ENCODE data around the gene MYO1F.

Gene MYO1F

DNA sequence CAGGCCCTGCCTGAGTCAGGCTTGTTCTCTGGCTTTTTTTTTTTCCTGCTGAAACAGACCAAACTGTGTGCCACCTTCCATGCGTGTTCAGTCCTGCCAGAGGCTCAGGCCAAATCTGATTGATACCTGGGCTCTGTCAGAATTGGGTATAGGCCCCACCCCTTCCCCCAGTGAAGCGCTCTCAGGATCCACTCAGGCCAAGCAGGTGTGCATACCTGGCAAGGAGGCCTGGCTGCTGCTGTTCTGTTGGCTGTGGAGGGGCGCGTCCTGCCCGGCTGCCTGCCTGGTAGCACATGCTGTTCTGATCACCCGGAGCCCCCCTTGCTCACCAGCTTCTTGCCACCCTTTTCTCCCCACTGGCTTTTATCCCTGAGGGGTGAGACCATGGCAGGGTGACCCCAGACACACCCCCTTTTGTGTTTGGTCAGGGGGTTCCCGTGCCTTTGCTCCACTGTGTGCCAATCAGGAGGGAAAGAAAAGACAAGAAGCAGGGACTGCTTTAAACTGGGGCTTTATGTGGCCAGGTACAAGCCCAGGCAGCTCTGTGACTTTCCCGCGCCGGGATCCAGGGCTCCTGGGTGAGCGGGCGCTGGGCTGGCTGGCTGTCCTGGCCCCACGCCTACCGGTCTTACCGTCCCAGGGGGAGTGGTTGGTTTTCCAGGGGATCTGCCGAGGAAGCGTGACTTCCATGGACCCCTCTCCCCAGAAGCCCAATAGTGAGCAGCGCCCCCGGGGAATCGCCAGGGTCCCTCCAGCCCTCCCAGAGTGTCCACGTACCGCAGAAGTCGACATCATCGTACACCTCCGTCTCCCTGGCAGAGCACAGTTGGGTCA lies 87.5 kb downstream of the MYO1F start:
- no peak for DNase-seq

DNA sequence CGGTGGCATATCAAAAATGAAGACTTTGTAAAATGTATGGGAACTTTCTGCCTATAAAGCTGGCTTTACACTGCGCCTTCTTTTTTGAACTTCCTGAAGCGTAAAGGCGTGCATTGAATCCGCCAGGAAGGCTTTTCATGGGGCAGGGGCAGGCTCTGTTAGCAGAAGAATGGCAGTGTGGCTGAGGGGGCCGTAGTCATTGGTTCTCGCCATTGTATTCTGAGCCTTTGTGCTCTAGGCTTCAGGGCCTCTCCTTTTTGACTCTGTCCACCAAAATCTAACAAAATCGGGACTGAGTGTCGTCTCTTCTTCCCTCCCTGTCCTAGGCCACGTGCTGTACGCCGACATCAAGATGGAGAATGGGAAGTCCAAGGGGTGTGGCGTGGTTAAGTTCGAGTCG lies 88.9 kb downstream of the MYO1F start:
- no peak for DNase-seq

DNA sequence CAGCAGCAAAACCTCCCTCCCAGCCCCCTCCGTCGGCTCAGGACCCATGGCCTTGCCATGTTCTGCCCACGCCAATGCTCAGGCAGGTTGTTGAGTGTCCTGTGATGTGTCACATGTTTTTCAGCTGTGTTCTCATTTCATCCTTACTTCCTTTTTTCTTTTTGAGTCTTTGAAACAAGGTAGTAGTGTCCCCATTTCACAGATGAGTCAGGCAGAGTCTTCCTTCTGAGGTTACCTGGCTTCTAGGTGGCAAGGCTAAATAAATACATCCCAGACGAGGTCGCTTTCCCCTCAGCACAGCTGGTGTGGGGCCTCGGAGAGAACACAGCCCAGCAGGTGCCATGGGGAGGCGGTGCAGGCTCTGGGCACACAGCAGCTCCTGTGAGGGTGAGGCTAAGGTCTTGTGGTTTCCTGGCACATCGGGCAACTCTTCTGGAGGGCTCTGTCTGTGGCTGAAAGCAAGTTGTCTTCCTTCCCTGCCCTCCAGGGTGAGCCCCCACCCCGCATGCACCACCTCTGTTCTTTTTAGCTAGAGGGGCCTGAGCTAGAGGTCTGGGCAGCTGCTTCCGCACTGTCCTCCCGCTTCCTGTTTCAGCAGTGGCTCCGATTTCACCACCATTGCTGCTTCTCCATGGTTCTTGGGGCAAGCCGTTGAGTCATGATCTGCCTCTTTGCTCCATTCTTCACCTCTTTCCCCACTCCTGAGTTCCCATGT lies 89.9 kb downstream of the MYO1F start:
- peak; percentile 66 to 67 for DNase-seq

DNA sequence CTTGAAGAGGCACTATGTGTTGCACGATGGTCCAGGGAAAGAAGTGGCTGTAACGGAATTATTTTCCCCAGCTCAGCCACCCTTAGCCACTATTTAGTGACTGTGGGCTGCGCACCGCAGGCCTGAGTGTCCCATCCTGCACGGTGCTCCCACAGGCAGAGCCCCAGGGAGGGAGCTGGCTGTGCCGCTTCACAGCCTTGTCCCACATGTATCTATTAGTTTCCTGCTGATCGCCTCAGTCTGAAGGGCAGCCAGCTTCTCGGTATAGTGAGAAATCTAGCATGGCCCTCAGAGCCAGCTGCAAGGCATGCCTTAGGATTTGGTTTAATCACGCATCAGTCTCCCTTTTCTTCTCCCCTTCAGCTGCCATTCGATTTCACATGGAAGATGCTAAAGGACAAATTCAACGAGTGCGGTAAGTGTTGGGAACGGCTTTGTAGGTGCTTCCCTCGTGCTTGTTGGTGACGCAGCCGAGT lies 90.5 kb downstream of the MYO1F start:
- DNase-seq: no peak

DNA sequence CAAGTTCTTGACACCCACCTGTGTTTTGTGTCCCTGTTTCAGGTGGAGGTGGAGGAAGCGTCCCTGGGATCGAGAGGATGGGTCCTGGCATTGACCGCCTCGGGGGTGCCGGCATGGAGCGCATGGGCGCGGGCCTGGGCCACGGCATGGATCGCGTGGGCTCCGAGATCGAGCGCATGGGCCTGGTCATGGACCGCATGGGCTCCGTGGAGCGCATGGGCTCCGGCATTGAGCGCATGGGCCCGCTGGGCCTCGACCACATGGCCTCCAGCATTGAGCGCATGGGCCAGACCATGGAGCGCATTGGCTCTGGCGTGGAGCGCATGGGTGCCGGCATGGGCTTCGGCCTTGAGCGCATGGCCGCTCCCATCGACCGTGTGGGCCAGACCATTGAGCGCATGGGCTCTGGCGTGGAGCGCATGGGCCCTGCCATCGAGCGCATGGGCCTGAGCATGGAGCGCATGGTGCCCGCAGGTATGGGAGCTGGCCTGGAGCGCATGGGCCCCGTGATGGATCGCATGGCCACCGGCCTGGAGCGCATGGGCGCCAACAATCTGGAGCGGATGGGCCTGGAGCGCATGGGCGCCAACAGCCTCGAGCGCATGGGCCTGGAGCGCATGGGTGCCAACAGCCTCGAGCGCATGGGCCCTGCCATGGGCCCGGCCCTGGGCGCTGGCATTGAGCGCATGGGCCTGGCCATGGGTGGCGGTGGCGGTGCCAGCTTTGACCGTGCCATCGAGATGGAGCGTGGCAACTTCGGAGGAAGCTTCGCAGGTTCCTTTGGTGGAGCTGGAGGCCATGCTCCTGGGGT lies 91.5 kb downstream of the MYO1F start:
- no peak for DNase-seq

DNA sequence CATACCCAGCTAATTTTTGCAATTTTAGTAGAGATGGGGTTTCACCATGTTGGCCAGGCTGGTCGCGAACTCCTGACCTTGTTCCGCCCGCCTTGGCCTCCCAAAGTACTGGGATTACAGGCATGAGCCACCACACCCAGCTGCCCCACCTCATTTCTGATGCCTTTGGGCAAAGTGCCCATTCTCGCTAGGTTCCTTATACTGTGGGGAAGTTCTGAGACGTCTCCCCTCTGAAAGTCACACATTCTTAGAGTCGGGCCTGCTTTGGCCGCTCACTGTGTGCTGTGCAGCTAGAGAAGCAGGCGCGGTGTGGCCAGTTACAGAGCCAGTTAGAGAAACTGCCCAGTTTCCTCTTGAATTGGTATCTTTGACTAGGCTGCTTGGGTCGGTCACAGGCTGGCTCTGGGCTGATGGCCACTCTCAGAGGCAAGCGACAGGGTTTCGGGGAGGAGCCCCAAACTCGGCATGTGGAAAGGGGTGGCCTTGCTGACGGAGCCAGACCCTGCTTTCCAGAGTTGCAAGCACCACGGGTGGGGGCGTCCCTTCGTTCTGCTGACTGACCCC lies 92.8 kb downstream of the MYO1F start:
- DNase-seq: peak in 1 of 2 donors; percentile 69

DNA sequence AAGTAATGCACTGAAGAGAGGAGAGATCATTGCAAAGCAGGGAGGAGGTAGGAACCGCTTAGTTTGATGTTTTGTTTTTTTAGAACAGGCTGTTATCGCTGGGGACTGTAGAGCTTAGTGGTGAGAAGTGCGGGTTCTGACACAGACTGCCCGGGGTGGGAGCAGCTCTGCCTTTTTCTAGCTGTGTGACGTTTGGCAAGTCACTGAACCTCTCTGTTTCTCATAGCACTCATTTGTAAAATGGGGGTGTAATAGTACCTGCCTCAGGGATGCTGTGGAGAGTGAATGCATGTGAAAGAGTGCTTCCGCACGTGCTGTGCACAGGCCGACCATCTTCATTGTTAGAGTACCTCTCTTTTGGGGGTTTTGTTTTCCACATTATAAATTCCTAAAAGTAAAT lies 94.1 kb downstream of the MYO1F start:
- no peak for DNase-seq

DNA sequence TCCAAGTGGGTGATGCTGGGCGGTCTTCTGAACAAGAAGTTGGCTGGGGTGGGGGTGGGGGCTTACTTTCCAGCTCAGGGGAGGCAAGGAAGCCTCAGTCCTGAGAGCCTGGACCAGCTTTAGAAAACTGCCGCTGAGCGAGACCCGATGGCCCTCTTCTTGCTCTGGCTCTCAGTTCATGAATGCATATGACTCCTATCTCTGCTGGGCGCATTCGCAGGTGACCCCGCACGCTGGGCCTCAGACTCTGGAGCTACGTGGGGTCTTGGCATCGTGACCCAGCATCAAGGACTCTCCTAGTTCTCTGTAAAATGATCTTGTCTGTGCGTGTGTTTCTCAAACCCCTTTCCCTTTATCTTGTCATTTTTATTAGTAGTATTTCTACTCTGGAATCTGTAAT lies 94.5 kb downstream of the MYO1F start:
- DNase-seq: no peak

DNA sequence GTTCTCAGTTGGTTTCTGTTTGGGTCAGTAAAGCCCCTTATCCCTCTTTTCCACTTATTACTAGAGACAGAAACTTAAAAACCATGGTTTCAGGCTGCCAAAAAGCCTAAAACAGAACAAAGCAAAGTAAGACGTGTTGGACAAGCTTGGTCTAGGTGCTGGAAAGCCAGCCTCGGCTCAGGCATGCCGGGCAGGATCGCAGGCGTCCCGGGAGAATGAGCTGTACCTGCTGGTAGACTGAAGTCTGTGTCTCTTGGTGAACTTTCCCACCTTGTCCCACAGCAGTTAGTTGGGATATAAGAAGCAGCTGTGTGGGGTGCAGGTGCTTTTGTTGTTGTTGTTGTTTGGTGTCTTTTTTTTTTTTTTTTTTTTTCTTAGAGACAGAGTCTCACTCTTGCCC lies 95.6 kb downstream of the MYO1F start:
- DNase-seq: no peak

DNA sequence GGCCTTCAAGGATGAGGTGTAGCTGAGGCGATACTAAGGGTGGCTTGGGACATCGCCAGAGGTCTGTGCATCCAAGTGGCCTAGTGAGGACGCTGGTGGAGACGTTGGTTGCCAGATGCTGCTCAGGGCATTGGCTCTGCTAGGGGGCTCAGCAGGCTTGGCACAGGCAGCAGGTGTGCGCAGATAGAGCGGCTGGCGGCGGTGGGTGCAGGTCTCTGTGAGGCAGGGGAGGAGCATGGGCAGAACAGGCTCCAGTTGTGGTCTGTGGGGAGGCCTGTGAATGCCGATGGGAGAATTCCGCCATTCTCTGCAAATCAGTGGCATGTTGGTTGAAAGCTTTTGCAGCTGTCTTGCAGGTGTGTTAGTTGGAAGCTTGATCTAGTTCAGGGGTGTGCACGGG lies 96.0 kb downstream of the MYO1F start:
- no peak for DNase-seq

DNA sequence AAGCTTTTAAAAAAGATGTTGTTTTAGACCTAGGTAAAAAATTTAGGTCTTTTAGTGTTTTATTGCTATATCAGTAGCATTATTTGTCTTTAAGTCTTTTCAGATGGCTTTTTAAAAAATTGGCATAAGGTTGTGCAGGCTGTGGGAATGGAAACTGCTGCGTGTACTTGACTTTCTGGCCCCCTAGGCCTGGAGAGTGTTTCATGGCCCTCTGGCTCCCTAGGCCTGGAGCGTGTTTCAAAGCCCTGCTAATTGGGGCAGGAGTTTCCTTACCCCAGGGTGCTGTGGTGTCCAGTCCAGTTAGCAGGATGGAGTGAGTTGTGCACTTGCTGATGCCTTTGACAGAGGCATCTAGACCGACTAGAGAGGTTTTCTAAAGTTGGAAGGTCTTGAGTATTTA lies 98.6 kb downstream of the MYO1F start:
- no peak for DNase-seq

DNA sequence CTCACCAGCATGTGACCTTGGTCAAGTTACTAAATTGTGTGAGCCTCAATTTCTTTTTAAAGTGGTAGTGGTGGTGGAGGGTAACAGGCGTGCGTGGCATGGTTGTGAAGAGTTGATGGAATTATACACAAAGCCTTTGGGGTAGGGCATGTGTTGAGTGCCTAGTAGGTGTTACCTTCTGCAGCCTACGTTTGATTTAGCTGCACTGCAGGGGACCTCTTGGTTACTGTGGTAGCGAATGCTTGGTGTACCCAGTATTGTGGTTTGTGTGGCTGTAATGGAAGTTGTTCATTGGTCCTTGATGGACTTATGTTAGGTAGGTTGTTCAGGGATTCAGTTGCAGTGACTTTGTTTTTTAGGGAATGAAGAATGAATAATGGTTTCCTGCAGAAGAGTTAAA lies 99.4 kb downstream of the MYO1F start:
- no peak for DNase-seq

DNA sequence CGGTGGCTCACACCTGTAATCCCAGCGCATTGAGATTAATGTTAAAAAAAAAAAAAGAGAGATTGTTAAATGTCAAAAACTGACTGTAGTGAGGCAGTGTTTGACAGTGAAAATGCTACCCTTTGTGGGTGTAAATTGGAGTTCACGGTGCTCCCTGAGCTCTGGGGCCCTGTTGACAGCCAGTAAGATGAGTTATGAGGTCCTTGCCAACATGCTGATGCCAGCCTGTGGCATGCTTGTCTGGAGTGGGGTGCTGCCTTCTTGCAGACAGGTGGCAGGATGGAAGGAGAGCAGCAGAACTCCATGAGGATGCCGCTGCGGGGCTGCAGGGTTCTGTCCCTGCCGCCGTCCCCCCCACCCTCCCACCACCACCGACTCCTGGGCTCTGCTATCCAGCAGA lies 100.7 kb downstream of the MYO1F start:
- no peak for DNase-seq

DNA sequence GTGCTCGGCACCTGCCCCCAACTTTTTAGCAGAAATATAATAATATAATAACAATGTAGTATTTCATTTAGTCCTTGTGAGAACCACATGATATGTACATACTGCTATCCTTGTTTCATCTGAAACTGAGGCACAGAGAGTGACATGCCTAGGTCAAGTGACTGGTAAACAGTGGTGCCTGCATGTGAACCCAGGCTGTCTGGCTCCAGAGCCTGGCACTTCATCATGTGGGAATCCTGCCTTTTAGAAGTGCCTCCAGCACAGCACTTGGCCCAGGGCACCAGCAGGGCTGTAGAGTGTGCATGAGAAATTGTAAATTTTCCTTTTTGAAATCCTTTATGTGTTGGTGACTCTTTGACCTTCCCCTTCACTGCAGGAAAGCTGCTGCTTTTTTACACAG lies 102.2 kb downstream of the MYO1F start:
- no peak for DNase-seq

DNA sequence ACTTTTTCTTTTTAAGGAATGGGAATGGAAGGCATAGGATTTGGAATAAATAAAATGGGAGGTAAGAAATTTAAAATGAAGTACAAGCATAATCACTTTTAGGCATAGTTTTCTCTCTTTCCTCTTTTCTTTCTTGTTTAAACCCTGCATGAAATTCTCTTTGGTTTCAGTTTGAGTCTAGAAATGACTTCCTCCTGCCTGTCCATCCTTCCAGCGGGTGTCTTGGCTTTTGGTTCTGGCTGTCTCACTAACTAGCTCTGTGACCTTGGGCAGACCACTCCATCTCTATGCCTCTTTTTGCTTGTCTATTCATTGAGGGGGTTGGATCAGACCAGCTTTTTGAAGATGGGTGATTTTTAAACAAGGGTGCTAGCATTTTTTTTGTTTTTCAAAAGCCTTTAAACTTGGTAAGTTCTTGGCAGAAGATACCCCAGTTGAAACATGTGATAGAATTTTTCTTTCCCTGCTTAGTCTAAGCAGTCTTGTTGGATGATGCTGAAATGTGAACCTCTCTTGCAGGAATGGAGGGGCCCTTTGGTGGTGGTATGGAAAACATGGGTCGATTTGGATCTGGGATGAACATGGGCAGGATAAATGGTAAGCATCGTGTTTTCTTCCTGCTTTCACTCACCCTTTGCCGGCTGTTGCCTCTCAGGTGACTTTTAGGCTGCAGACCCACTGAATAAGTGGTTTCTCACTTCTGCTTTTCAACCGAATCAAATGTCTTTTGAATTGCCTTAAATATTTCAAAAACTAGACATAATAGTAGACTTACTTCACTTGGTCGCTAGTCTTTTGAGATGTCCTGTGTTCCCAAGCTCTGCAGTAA lies 103.4 kb downstream of the MYO1F start:
- DNase-seq: no peak
